ENCODE data around the gene DHRSX.
"Not testable (repeated sequence)": the region's sequence is repeated elsewhere in the genome, so short reads cannot be mapped to it uniquely, and the experiment has no call there.

DHRSX gene, protein sequence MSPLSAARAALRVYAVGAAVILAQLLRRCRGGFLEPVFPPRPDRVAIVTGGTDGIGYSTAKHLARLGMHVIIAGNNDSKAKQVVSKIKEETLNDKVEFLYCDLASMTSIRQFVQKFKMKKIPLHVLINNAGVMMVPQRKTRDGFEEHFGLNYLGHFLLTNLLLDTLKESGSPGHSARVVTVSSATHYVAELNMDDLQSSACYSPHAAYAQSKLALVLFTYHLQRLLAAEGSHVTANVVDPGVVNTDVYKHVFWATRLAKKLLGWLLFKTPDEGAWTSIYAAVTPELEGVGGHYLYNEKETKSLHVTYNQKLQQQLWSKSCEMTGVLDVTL

DNA sequence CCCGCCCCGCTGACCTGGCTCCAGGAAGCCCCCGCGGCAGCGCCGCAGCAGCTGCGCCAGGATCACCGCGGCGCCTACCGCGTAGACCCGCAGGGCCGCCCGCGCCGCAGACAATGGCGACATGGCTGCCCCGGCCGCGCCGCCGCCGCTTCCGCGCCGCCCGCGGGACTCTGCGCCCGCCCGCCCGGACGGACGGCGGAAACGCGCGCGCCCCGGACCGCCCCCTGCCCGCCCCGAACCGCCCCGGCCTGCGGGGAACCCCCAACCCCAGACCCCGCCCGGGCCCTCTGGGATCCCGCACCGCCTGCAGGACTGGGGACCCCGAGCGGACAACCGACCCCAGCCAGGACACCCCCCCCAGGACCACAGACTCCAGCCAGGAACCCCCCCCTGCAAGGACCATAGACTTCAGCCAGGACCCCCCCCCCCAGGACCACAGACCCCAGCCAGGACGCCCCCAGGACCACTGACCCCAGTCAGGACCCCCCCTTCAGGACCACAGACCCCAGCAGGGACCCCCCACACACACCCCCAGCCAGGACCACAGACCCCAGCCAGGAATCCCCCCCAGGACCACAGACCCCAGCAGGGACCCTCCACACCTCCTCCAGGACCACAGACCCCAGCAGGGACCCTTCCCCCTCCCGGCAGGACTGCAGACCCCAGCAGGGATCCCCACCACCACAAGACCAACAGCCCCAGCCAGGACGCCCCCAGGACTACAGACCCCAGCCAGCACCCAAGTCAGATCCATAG, at the start of gene DHRSX, which contains the start of gene ZBED1:
Gene DHRSX, minus strand, starts transcription at position 174 of the 756 bp plus-strand sequence. Its CDS starts 51 bp downstream, at position 123.
Gene ZBED1, minus strand, starts transcription at position 174 of the 756 bp plus-strand sequence. CDS start 10,257 bp downstream, outside the sequence.
- peak; percentile 75 for DNase-seq (ENCODE audit: low spot score)

DNA sequence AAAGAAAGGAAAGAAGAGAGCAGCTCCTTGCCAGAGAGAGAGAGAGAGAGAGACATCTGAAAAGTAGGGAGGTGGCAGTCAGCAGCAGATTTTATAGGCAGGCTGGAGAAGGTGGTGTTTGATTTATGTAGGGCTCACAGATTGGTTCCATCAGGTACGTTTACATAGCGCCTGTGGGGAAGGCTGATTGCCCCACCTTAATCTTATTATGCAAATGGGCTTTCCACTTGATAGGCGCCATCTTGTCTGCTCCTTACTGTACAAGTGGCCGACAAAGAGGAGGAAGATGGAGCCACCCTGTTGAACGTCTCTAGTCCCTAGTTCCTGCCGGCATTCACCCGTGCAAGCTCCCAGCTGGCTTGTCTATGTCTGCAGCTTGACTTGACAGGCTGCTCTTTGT, 49.1 kb upstream of the DHRSX start:
- peak; percentile 36 for DNase-seq (ENCODE audit: low spot score)

DNA sequence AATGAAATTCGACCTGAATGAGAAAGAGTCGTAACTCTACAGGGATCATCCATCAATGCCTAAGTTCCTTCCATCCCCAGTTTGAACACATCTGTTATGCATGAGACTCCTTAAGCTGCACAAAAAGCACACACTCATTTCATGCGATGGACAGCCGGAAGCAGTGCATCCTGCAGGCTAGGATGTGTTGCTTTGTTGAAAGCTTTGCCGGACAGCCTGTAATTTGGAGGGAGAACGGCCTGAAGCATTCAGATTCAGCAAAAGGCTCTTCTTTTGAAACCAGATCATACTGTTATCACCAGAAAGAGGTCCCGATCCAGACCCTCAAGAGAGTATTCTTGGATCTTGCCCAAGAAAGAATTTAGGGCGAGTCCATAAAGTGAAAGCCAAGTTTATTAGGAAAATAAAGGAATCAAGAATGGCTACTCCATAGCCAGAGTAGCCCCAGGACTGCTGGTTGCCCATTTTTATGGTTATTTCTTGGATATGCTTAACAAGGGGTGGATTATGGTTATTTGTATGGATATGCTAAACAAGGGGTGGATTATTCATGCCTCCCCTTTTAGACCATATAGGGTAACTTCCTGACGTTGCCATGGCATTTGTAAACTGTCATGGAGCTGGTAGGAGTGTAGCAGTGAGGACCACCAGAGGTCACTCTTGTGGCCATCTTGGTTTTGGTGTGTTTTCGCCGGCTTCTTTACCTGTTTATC, 48.1 kb upstream of the DHRSX start:
- DNase-seq (ENCODE audit: low spot score) = no peak

DNA sequence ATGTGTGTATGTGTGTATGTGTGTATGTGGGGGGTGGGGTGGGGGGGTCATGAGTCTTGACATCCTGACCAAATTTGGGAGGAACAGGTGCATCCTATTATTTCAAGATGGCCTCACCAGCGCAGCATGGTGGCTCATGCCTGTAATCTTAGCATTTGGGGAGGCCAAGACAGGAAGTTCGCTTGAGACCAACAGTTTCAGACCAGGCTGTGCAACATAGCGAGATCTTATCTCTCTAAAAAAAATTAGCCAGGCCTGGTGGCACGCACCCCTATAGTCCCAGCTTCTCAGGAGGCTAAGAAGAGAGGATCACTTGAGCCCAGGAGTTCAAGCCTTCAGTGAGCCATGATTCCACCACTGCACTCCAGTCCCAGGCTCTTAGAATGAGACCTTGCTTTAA, 47.0 kb upstream of the DHRSX start:
- DNase-seq (ENCODE audit: low spot score) = no peak

DNA sequence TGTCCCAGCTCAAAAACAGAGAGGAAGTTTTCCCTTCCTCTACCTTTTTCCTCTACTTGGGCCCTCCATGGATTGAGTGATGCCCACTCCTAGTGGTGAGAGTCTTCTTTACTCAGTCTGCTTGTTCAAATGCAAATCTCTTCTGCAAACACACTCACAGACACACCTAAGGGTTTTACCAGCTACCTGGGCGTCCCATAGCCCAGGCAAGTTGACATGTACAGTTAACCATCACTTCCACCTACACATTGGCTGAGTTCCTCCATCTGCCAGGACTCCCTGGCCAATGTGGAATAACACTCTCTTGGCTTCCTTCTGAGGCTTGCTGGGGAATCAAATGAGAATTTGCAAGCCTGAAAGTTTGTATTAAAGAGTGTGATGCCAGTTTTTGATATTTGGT, 45.7 kb upstream of the DHRSX start:
- DNase-seq (ENCODE audit: low spot score) = no peak

DNA sequence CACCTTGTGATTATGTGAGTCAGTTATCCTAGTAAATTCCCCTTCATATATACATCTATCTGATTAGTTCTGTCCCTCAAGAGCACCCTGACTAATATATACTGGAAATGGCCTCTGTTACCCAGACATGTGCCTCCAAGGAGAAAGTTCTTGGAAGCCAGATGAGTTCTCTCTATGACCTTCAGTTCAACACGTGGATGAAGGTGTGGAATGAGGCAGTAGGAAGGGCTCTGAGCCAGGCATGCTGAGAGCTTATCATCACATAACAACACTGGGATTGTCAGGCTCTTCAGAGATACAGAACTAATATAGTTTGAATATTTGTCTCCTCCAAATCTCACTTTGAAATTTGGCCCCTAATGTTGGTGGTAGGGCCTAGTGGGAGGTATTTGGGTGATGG, 44.4 kb upstream of the DHRSX start:
- DNase-seq (ENCODE audit: low spot score) = no peak

DNA sequence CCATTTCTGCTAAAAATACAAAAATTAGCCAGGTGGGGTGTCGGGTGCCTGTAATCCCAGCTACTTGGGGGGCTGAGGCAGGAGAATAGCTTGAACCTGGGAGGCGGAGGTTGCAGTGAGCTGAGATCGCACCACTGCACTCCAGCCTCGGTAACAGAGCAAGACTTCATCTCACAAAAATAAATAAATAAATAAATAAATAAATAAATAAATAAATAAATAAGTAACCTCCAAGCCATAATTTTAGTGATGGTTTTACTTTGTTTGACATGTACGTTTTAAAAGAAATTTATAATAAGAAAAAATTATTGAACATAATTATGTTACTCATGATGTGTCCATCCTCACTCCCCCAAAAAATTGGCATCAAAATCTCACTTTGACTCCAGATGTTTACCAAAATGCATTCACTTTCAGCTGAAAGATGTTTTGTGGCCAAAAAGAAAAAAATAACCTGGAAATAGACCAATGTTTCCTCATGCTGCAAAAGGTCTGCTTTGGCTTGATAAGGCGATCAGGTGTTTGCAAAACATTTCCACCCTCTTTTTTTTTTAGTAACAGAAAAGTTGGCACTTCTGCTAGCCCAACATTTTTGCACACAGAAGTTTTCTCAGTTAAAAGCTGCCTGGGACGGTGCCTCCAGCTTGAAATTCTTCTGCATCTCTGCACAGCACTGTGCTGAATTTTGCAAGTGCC, 42.2 kb upstream of the DHRSX start:
- DNase-seq (ENCODE audit: low spot score) = no peak

DNA sequence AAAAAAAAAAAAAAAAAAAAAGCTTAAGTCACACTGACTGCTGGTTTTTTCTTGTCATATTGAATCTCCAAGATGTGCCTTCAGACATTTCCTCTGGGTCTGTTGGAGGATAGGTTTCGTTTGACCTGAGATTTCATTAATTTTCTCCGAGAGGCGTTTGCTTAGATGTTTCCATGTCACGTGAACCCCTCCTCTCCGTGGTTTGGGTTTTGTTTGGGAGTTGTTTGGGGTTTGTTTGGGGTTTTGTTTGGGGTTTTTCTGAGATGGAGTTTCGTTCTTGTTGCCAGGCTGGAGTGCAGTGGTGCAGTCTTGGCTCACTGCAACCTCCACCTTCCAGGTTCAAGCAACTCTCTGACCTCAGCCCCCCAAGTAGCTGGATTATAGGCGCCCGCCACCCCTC, 40.8 kb upstream of the DHRSX start:
- no peak for DNase-seq (ENCODE audit: low spot score)

DNA sequence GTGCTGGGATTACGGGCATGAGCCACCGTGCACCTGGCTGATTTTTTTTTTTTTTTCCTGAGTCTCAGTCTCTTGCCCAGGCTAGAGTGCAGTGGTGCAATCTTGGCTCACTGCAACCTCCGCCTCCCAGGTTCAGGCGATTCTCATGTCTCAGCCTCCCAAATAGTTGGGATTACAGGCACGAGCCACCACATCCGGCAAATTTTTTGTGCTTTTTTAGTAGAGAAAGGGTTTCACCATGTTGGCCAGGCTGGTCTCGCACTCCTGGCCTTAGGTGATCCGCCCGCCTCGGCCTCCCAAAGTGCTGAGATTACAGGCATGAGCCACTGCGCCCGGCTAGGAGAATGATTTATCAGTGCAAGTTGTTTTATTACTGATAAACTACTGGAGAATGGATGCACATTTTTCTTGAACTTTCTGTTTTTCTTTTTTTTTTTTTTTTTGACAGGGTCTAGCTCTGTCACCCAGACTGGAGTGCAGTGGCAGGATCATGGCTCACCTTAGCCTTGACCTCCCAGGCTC, 39.7 kb upstream of the DHRSX start:
- no peak for DNase-seq (ENCODE audit: low spot score)

DNA sequence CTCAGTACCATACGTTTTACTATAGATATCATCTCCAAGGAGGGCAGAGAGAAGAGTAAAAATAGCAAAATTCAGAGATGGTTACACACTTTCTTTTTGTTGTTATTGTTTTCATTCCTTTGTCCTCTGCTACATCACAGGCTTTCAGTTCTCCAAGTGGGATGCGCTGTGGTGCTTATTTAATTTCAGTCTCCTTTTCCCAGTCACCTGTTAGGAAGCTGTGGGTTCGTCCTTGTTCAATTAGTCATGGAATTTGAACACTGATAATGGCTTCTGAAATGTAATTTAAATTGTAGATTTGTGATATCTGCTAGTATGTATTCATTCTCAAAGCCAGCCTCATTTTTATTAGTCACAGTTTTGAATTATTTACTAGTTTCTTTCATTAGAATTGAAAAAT, 38.8 kb upstream of the DHRSX start:
- no peak for DNase-seq (ENCODE audit: low spot score)

DNA sequence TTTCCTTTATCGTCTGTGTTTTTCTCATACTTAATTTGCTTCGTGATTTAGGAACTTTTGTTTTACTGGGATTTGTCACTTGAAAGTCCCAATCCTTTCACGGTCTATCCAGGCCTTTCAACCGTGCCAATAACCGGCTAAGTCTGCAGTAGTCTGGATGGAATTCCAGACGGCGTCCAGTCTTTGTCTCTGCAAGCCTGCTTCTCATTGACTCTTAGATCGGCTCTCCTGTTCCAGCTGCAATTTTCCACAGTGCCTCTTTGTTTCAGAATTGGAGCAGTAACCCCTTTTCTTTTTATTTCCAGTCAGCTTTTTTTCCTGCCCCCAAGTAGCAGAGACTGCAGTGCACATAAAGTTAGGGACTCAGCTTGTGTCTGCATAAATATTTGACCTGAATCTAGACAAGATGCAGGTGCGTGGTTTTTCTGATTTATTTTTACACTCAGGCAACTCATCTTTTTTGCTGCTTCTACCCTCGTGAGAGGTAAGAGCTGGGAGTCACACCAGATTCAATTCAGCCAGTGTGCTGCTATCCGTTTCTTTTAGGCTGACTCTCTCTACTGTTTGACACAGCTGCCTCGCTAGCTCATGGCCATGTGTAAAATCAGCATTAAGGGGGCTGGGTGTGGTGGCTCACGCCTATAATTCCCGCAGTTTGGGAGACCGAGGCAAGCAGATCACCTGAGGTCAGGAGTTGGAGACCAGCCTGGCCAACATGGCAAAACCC, 37.4 kb upstream of the DHRSX start:
- no peak for DNase-seq (ENCODE audit: low spot score)

DNA sequence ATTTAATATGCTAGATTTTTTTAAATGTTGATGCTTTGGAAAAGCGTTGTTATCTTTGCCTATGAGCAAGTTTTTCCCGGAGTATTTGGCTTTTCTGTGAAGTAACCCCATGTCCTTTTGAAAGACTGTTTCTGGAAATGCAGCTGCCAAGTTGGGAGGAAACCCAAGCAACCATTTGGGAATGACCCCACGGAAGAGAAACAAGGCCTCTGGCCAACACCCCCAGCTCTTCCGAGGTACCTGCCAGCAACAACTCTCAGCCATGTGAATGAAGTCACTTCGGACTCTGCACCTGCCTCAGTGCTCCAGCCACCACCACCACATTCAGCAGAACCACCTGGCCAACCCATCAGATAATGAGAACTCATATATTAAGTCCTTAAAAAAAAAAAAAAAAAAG, 36.2 kb upstream of the DHRSX start:
- no peak for DNase-seq (ENCODE audit: low spot score)

DNA sequence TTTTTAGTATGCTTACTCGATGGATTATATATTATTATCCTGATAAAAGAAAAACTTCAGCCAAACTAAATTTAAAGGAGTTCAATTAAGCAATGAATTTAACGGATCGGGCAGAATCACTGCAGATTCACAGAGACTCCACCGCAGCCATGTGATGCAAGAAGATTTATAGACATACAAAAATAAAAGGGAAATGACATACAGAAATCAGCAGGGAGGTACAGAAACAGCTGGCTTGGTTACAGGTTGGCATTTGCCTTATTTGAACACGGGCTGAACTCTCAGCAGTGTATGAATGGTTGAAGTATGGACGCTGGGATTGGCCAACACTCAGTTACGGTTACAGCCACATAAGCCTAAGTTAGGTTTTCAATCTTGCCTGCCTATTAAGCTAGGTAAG, 35.4 kb upstream of the DHRSX start:
- DNase-seq (ENCODE audit: low spot score) = no peak

DNA sequence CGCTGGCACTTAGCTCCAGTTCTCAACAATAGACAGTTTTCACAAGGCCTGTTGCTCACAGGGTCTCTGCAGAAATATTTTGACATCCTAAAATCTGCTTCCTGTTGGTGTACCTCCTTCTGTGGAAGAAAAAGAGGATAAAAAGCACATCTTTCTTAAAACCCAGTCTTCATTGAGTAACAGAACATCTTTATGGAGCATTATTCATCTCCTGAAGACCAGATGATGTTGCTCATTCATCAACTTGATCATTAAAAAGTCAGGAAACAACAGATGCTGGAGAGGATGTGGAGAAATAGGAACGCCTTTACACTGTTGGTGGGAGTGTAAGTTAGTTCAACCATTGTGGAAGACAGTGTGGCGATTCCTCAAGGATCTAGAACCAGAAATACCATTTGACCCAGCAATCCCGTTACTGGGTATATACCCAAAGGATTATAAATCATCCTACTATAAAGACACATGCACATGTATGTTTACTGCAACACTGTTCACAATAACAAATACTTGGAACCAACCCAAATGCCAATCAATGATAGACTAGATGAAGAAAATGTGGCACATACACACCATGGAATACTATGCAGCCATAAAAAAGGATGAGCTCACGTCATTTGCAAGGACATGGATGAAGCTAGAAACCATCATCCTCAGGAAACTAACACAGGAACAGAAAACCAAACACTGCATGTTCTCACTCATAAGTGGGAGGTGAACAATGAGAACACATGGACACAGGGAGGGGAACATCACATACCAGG, 33.7 kb upstream of the DHRSX start:
- not testable (repeated sequence) for DNase-seq (ENCODE audit: low spot score)

DNA sequence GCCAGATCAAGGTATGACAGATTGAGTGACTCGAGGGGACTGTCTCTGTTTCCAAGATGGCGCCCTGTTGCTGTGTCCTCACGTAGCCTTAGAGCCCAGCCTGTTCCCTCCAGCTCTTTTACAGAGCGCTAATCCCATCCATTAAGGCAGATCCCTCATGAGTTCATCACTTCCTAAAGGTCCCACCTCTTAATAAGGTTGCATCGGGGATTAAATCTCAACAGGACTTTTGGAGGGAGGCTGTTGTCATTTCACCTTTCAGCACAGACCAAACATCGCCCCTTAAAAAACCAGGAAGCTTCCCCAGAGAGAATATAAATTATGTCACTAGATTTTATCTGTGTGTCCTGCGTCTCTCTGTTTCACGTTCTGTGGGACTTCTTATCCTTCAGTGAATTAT, 32.6 kb upstream of the DHRSX start:
- no peak for DNase-seq (ENCODE audit: low spot score)

DNA sequence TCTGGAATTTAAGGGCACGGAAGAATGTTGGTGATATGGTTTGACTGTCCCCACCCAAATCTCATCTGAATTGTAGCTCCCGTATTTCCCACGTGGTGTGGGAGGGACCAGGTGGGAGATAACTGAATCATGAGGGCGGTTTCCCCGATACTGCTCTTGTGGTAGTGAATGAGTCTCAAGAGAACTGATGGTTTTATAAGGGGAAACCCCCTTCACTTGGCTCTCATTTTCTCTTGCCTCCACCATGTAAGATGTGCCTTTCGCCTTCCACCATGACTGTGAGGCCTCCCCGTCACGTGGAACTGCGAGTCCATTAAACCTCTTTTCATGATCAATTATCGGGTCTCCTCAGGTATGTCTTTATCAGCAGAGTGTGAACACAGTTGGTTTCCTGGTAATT, 25.6 kb upstream of the DHRSX start:
- DNase-seq (ENCODE audit: low spot score) = no peak

DNA sequence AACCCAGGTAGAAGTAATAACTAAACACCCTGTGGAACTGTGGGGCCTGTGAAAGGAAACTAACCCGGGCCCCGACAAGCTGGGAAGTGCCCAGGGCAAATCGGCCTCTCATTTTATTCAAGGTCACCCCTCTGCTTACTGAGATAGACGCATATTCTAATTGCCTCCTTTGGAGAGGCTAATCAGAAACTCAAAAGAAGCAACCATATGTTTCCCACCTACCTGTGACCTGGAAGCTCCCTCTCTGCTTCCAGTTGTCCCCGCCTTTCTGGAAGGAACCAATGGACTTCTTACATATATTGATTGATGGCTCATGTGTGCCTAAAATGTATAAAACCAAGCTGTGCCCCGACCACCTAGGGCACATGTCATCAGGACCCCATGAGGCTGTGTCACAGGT, 23.1 kb upstream of the DHRSX start:
- DNase-seq (ENCODE audit: low spot score) = no peak

DNA sequence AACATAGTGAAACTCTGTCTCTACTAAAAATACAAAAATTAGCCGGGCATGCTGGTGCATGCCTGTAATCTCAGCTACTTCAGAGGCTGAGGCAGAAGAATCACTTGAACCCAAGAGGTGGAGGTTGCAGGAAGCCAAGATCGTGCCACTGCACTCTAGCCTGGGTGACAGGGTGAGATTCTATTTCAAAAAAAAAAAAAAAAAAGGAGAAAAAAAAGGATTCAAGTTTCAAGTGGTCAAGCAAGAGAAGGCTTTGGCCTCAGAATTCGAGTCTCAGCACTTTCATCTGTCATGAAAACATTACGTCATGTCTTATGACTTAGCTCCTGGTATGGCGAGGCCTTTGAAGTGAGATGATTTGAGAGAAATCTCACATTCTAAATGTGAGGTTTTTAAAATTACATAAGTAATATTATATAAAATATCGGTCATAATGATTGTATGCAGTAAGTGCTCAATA, 21.2 kb upstream of the DHRSX start:
- no peak for DNase-seq (ENCODE audit: low spot score)

DNA sequence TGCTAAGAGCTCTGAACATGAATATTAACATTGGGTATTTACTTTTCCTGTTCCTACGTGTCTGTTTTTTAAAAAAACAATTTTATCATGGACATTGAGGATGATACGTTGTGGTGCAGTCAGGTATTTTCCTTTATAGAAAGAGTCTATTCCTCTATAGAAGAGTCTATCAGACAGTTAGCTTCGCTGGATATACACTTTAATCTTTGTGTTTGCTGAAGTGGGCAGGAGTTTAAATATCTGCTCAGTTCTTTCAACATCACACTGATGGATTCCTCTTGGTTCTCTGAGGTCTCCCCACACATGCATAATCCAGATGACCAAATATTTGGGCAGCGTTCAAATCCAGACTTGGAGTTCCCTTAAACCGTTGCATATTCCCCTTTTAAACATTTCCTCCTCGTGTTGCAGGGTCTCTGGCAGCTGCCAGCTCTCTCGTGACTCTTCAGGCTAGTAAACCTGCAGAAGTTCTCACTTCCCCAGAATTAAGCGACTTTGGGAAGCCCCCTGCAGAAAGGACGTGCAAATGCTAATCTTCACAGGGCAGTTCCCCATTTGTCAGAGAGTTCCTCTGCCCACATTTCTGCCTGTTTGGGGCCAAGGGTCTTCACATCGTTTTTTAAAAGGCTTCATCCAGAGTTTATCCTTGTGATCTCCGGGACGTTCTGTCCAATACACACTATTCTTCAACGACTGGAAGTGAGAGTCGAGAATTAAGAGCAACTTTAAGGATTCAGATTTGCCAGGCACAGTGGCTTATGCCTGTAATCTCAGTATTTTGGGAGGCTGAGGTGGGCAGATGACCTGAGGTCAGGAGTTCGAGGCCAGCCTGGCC, 20.5 kb upstream of the DHRSX start:
- DNase-seq (ENCODE audit: low spot score) = no peak

DNA sequence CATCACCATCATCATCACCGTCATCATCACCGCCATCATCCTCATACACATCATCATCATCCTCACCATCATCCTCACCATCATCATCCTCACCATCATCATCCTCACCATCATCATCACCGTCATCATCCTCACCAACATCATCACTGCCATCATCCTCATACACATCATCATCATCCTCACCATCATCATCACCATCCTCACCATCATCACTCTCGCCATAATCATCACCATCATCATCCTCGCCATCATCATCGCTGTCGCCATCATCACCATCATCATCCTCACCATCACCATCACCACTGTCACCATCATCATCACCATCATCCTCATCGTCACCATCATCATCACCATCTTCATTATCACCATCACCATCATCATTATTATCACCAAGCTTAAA, 19.8 kb upstream of the DHRSX start:
- DNase-seq (ENCODE audit: low spot score) = no peak
